Measurements from ENCODE around the gene VPREB3.
A peak's percentile ranks its signal among the peaks of the same experiment; 100 is the strongest.

The VPREB3 gene

DNA sequence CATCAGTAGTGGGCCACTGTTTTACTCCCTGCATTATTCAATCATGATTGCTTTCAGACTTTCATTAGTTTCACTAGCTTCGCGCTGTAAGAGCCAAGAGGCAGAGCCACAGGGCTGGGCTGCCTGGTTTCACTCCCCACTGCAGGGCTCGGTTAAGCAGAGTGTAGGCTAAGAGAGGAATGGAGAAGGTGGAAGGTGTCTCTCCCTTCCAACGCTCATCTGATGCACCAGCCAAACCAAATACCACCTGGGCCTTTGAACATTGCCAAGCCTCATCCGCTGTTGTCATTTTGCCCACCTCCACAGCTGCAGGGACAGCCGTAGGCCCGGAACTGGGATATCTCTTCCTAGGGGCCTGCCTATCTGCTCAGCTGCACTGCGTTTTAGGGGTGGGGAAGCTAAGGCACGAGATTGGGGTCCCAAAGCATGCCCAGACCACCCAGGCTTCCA lies 32.1 kb upstream of the VPREB3 start:
- TF ChIP-seq, protein P1, sequence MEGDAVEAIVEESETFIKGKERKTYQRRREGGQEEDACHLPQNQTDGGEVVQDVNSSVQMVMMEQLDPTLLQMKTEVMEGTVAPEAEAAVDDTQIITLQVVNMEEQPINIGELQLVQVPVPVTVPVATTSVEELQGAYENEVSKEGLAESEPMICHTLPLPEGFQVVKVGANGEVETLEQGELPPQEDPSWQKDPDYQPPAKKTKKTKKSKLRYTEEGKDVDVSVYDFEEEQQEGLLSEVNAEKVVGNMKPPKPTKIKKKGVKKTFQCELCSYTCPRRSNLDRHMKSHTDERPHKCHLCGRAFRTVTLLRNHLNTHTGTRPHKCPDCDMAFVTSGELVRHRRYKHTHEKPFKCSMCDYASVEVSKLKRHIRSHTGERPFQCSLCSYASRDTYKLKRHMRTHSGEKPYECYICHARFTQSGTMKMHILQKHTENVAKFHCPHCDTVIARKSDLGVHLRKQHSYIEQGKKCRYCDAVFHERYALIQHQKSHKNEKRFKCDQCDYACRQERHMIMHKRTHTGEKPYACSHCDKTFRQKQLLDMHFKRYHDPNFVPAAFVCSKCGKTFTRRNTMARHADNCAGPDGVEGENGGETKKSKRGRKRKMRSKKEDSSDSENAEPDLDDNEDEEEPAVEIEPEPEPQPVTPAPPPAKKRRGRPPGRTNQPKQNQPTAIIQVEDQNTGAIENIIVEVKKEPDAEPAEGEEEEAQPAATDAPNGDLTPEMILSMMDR (IDR thresholded peaks at IDR 0.05) = no peak
- H3K9me3 ChIP-seq = no peaks in the 10 kb centered on the region
- peak overlapping the region; percentile 76 to 93 for H3K4me3 ChIP-seq
- no peak for DNase-seq
- H3K27me3 ChIP-seq = no peaks in the 10 kb centered on the region
- H3K36me3 ChIP-seq = no peaks in the 10 kb centered on the region
- H3K27ac ChIP-seq = peak overlapping the region; percentile 93 to 98
- intact Hi-C loops (cut with DNase I; ENCODE audit: low total_unique reads) = no loop called here
- peaks cover 0 to 37% (median 24%) of the 10 kb centered on the region in 4 donors for H3K4me1 ChIP-seq

DNA sequence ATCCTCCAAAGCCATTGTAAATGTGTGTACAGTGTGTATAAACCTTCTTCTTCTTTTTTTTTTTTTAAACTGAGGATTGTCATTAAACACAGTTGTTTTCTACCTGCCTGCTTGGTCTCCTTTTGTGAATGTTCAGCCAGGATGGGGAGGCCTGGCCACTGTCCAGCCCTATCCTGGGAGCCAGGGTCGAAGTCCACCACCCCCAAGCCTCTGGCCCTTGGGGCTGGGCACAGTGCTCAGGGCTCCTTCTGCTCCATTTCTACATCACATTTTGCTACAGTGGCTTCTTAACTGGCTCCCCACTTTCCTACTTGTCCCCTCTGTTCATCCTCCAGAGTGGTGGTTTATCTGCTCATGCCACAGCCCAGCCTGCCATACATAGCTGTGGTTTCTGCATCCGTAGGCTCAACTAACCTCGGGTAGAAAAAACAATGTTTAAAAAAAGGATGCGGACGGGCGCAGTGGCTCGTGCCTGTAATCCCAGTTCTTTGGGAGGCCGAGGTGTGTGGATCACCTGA lies 30.0 kb upstream of the VPREB3 start:
- intact Hi-C loops (cut with DNase I; ENCODE audit: low total_unique reads) = no loop called here
- TF ChIP-seq, protein P1 (IDR thresholded peaks at IDR 0.05) = no peak
- Histone ChIP-seq H3K9me3 (no peaks in the 10 kb centered on the region), H3K27ac (no peak overlapping the region), H3K4me1 (peaks cover 0 to 31% (median 21%) of the 10 kb centered on the region in 4 donors), H3K36me3 (no peaks in the 10 kb centered on the region), H3K4me3 (no peak overlapping the region), H3K27me3 (no peaks in the 10 kb centered on the region)
- DNase-seq = no peak

DNA sequence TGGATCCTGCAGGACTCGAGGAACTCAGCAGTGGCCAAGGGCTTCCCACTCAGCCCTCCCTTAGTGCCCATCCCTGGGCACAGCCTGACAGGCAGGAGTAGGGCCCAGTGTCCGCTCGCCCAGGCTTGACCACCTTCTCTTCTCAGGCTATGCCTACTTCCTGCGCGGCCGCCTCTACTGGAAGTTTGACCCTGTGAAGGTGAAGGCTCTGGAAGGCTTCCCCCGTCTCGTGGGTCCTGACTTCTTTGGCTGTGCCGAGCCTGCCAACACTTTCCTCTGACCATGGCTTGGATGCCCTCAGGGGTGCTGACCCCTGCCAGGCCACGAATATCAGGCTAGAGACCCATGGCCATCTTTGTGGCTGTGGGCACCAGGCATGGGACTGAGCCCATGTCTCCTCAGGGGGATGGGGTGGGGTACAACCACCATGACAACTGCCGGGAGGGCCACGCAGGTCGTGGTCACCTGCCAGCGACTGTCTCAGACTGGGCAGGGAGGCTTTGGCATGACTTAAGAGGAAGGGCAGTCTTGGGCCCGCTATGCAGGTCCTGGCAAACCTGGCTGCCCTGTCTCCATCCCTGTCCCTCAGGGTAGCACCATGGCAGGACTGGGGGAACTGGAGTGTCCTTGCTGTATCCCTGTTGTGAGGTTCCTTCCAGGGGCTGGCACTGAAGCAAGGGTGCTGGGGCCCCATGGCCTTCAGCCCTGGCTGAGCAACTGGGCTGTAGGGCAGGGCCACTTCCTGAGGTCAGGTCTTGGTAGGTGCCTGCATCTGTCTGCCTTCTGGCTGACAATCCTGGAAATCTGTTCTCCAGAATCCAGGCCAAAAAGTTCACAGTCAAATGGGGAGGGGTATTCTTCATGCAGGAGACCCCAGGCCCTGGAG lies 29.3 kb upstream of the VPREB3 start:
- TF ChIP-seq, protein P1 (IDR thresholded peaks at IDR 0.05) = no peak
- no peaks in the 10 kb centered on the region for H3K36me3 ChIP-seq
- H3K27ac ChIP-seq = no peak overlapping the region
- H3K27me3 ChIP-seq = no peaks in the 10 kb centered on the region
- no peak overlapping the region for H3K4me3 ChIP-seq
- no peak for DNase-seq
- intact Hi-C loops (cut with DNase I; ENCODE audit: low total_unique reads) = no loop called here
- H3K9me3 ChIP-seq = no peaks in the 10 kb centered on the region
- peaks cover 0 to 25% (median 18%) of the 10 kb centered on the region in 4 donors for H3K4me1 ChIP-seq

DNA sequence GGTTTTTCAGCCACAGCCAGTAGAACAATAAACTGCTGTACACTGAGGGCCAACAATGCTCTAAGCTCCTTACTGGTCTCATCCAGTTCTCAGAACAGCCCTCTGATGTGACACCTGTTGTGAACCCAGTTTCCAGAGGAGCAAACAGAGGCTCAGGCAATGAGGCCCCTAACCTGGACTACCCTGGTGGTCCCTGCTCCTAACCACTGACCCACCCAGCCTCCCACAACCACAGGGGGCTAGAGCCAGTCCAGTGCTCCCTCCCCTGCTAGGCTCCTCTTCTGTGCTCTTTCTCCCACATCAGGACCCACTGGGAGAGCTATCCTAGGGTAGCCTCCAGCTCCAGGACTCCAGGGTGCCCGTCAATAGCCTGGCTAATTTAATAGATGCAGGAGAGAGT lies 28.5 kb upstream of the VPREB3 start:
- H3K27me3 ChIP-seq = no peaks in the 10 kb centered on the region
- TF ChIP-seq, protein P1 (IDR thresholded peaks at IDR 0.05) = no peak
- DNase-seq = no peak
- no peak overlapping the region for H3K4me3 ChIP-seq
- H3K36me3 ChIP-seq = no peaks in the 10 kb centered on the region
- intact Hi-C loops (cut with DNase I; ENCODE audit: low total_unique reads) = no loop called here
- H3K9me3 ChIP-seq = no peaks in the 10 kb centered on the region
- peaks cover 0 to 20% (median 15%) of the 10 kb centered on the region in 4 donors for H3K4me1 ChIP-seq
- no peak overlapping the region for H3K27ac ChIP-seq

DNA sequence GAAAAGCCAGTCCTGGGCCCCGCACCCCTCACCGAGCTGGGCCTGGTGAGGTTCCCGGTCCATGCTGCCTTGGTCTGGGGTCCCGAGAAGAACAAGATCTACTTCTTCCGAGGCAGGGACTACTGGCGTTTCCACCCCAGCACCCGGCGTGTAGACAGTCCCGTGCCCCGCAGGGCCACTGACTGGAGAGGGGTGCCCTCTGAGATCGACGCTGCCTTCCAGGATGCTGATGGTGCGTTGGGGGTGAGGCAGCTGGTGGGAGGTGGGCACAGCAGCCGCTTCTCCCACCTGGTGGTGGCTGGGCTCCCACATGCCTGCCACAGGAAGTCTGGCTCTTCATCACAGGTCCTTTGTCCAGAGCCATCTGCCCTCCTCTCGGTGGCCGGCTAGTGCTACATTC lies 28.0 kb upstream of the VPREB3 start:
- TF ChIP-seq, protein P1 (IDR thresholded peaks at IDR 0.05) = no peak
- no peaks in the 10 kb centered on the region for H3K36me3 ChIP-seq
- H3K9me3 ChIP-seq = no peaks in the 10 kb centered on the region
- H3K4me3 ChIP-seq = no peak overlapping the region
- peaks cover 0 to 21% (median 16%) of the 10 kb centered on the region in 4 donors for H3K4me1 ChIP-seq
- no peak overlapping the region for H3K27ac ChIP-seq
- H3K27me3 ChIP-seq = no peaks in the 10 kb centered on the region
- no peak for DNase-seq
- intact Hi-C loops (cut with DNase I; ENCODE audit: low total_unique reads) = no loop called here
